Liver (tissue), 9 donors: ENCODE data around the gene PBOV1. TPM values are rescaled to one million over a fixed set of nuclear protein-coding genes. Genes with fewer than 3 reads are reported as not detected.

Source experiments
- DNase-seq: peaks from one replicate; pipeline ENCODE4 v3.0.0-alpha.2; 2017; ENCODE audit warnings: low spot score
- H3K27ac ChIP-seq, 2 donors: one replicate each; pipeline ENCODE4 v1.7.0; 2013; ENCODE audit warnings: inconsistent platforms in 2 of 2, low read length in 2 of 2, control low read depth in 1 of 2, low read depth in 1 of 2, mild to moderate bottlenecking in 1 of 2
- H3K27me3 ChIP-seq, 4 donors: one replicate each; pipeline versions ENCODE4 v1.6.1 to v1.7.0; 2013; ENCODE audit warnings: low read length in 3 of 4, inconsistent platforms in 1 of 4, mild to moderate bottlenecking in 1 of 4, moderate library complexity in 1 of 4; ENCODE audit not compliant: control insufficient read depth in 4 of 4, insufficient read depth in 4 of 4
- H3K36me3 ChIP-seq, 4 donors: one replicate each; pipeline versions ENCODE4 v1.6.1 to v1.7.0; 2013; ENCODE audit warnings: low read length in 3 of 4, mild to moderate bottlenecking in 3 of 4, low read depth in 1 of 4, moderate library complexity in 1 of 4; ENCODE audit not compliant: control insufficient read depth in 4 of 4, insufficient read depth in 3 of 4
- H3K4me1 ChIP-seq, 4 donors: one replicate each; pipeline versions ENCODE4 v1.6.1 to v1.7.0; 2013; ENCODE audit warnings: low read length in 3 of 4, mild to moderate bottlenecking in 3 of 4, moderate library complexity in 1 of 4; ENCODE audit not compliant: control insufficient read depth in 4 of 4, insufficient read depth in 4 of 4
- H3K4me3 ChIP-seq, 3 donors: one replicate each; pipeline versions ENCODE4 v1.6.1 to v1.7.0; 2013; ENCODE audit warnings: low read length in 3 of 3, control low read depth in 1 of 3, low read depth in 1 of 3, mild to moderate bottlenecking in 1 of 3
- H3K9ac ChIP-seq, 2 donors: one replicate each; pipeline ENCODE4 v1.7.0; 2013; ENCODE audit warnings: low read length in 2 of 2, mild to moderate bottlenecking in 2 of 2, moderate library complexity in 2 of 2, control low read depth in 1 of 2, low read depth in 1 of 2
- H3K9me3 ChIP-seq, 4 donors: one replicate each; pipeline versions ENCODE4 v1.6.1 to v1.7.0; 2013; ENCODE audit warnings: low read length in 3 of 4; ENCODE audit not compliant: control insufficient read depth in 4 of 4
- EGR1 ChIP-seq, 2 donors: IDR thresholded peaks; 2 replicates each; pipeline ENCODE4 v1.6.1; 2016 to 2018; ENCODE audit warnings: antibody characterized with exemption in 2 of 2, low read depth in 2 of 2
- FOXA1 ChIP-seq: IDR thresholded peaks from 2 replicates; pipeline ENCODE4 v1.6.1; 2016; ENCODE audit warnings: antibody characterized with exemption
- FOXA2 ChIP-seq: IDR thresholded peaks from 2 replicates; pipeline ENCODE4 v1.6.1; 2016; ENCODE audit warnings: antibody characterized with exemption
- GABPA ChIP-seq, 2 donors: IDR thresholded peaks in 1 of 2; conservative IDR thresholded peaks in 1 of 2; 2 replicates each; pipeline ENCODE4 v1.6.1; 2016; ENCODE audit warnings: antibody characterized with exemption in 2 of 2, mild to moderate bottlenecking in 1 of 2, moderate library complexity in 1 of 2
- HNF4A ChIP-seq, 2 donors: conservative IDR thresholded peaks; 2 replicates each; pipeline ENCODE4 v1.6.1; 2016; ENCODE audit warnings: antibody characterized with exemption in 2 of 2, mild to moderate bottlenecking in 2 of 2
- HNF4G ChIP-seq: IDR thresholded peaks from 2 replicates; pipeline ENCODE4 v1.6.1; 2016; ENCODE audit warnings: antibody characterized with exemption
- JUND ChIP-seq, 2 donors: IDR thresholded peaks; 2 replicates each; pipeline ENCODE4 v1.6.1; 2016; ENCODE audit warnings: antibody characterized with exemption in 2 of 2
- NR2F2 ChIP-seq: IDR thresholded peaks from 2 replicates; pipeline ENCODE4 v1.6.1; 2016; ENCODE audit warnings: antibody characterized with exemption
- RAD21 ChIP-seq, 2 donors: IDR thresholded peaks; 2 replicates each; pipeline ENCODE4 v1.6.1; 2016; ENCODE audit warnings: antibody characterized with exemption in 2 of 2, mild to moderate bottlenecking in 2 of 2
- RXRA ChIP-seq, 2 donors: IDR thresholded peaks; 2 replicates each; pipeline ENCODE4 v1.6.1; 2017 to 2018; ENCODE audit warnings: antibody characterized with exemption in 2 of 2, mild to moderate bottlenecking in 1 of 2
- SP1 ChIP-seq: IDR thresholded peaks from 2 replicates; pipeline ENCODE4 v1.6.1; 2018; ENCODE audit warnings: antibody characterized with exemption, mild to moderate bottlenecking
- TAF1 ChIP-seq: conservative IDR thresholded peaks from 2 replicates; pipeline ENCODE4 v1.6.1; 2016; ENCODE audit warnings: antibody characterized with exemption, mild to moderate bottlenecking
- YY1 ChIP-seq: IDR thresholded peaks from 2 replicates; pipeline ENCODE4 v1.6.1; 2016; ENCODE audit warnings: antibody characterized with exemption, mild to moderate bottlenecking
- WGBS: extraction: QIAGEN DNeasy Blood & Tissue Kit; methylation state at CpG from one replicate; pipeline ENCODE4 v1.1.7; 2013; 5-methylcytosine and 5-hydroxymethylcytosine counted together
- polyA plus RNA-seq, 2 donors: library from polyadenylated mRNA; stranded (reverse) in 1 of 2; unstranded in 1 of 2; fragments of 200-250 nt in 1 of 2; fragments of >200 nt in 1 of 2; fragmentation: Nextera tagmentation in 1 of 2; extraction: Ambion mirVana in 1 of 2; gene quantifications; one replicate each; pipeline versions ENCODE4 v1.2.1 to v1.2.3, GENCODE V29; 2013 to 2015
- total RNA-seq, 2 donors: library from RNA; depleted of rRNA; stranded (reverse); fragments of >200 nt; gene quantifications; one replicate each; pipeline ENCODE4 v1.2.3, GENCODE V29; 2014
- TF ChIP-seq, protein P1 (sequence below): IDR thresholded peaks from 2 replicates; pipeline ENCODE4 v1.6.1; 2016; ENCODE audit warnings: antibody characterized with exemption
- TF ChIP-seq, protein P2 (sequence below): fragments of 150-350 bp; IDR thresholded peaks from 2 replicates; pipeline ENCODE4 v1.5.1; 2017; ENCODE audit warnings: improper control_type of control experiment, low read depth, low read length; ENCODE audit not compliant: missing input control
- TF ChIP-seq, protein P3 (sequence below): IDR thresholded peaks from 2 replicates; pipeline ENCODE4 v1.6.1; 2016; ENCODE audit warnings: antibody characterized with exemption
- TF ChIP-seq, protein P4 (sequence below): IDR thresholded peaks from 2 replicates; pipeline ENCODE4 v1.6.1; 2016; ENCODE audit warnings: antibody characterized with exemption
- TF ChIP-seq, protein P5 (sequence below): IDR thresholded peaks from 2 replicates; pipeline ENCODE4 v1.6.1; 2016; ENCODE audit warnings: antibody characterized with exemption, mild to moderate bottlenecking
- donor health status: healthy.
- donor health status: healthy.
- donor health status: healthy.
- donor health status: healthy.
- donor health status: healthy.

Gene PBOV1
- total and polyA plus RNA-seq, 4 donors = not detected

DNA sequence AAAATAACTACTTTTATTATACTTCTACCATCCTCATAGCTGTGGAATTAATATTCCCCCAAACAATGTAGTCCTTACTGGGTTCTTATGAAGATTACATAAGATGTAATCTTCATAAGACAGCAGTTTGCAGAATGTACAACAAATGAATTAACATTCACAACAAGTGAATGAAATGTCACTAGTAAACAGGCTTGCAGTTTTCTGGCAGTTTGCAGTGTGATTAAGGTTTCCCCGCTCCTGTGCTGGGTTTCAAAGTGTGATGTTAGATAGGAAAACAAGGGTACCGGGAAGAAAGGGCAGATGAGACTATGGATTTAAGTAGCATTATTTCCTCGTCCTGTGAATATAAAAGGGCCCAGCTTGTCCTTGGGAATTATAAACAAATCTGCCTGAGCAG, 34.1 kb downstream of the PBOV1 start:
- TF ChIP-seq, protein P1, sequence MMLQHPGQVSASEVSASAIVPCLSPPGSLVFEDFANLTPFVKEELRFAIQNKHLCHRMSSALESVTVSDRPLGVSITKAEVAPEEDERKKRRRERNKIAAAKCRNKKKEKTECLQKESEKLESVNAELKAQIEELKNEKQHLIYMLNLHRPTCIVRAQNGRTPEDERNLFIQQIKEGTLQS = no peak
- no peak for TF ChIP-seq EGR1 (IDR thresholded peaks at IDR 0.05; ENCODE audit: low read depth in 2 of 2)
- no peak for TF ChIP-seq RXRA (IDR thresholded peaks at IDR 0.05)
- no peak for TF ChIP-seq JUND (IDR thresholded peaks at IDR 0.05)
- TF ChIP-seq FOXA1 = no peak
- TF ChIP-seq FOXA2 = no peak
- TF ChIP-seq, protein P2, sequence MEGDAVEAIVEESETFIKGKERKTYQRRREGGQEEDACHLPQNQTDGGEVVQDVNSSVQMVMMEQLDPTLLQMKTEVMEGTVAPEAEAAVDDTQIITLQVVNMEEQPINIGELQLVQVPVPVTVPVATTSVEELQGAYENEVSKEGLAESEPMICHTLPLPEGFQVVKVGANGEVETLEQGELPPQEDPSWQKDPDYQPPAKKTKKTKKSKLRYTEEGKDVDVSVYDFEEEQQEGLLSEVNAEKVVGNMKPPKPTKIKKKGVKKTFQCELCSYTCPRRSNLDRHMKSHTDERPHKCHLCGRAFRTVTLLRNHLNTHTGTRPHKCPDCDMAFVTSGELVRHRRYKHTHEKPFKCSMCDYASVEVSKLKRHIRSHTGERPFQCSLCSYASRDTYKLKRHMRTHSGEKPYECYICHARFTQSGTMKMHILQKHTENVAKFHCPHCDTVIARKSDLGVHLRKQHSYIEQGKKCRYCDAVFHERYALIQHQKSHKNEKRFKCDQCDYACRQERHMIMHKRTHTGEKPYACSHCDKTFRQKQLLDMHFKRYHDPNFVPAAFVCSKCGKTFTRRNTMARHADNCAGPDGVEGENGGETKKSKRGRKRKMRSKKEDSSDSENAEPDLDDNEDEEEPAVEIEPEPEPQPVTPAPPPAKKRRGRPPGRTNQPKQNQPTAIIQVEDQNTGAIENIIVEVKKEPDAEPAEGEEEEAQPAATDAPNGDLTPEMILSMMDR = no peak
- no peak for TF ChIP-seq TAF1
- TF ChIP-seq, protein P3, sequence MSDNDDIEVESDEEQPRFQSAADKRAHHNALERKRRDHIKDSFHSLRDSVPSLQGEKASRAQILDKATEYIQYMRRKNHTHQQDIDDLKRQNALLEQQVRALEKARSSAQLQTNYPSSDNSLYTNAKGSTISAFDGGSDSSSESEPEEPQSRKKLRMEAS = no peak
- TF ChIP-seq GABPA (IDR thresholded peaks at IDR 0.05 in 1 of 2, conservative IDR thresholded peaks at IDR 0.05 in 1 of 2) = no peak
- TF ChIP-seq SP1 = no peak
- TF ChIP-seq, protein P4, sequence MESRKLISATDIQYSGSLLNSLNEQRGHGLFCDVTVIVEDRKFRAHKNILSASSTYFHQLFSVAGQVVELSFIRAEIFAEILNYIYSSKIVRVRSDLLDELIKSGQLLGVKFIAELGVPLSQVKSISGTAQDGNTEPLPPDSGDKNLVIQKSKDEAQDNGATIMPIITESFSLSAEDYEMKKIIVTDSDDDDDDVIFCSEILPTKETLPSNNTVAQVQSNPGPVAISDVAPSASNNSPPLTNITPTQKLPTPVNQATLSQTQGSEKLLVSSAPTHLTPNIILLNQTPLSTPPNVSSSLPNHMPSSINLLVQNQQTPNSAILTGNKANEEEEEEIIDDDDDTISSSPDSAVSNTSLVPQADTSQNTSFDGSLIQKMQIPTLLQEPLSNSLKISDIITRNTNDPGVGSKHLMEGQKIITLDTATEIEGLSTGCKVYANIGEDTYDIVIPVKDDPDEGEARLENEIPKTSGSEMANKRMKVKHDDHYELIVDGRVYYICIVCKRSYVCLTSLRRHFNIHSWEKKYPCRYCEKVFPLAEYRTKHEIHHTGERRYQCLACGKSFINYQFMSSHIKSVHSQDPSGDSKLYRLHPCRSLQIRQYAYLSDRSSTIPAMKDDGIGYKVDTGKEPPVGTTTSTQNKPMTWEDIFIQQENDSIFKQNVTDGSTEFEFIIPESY = no peak
- TF ChIP-seq, protein P5, sequence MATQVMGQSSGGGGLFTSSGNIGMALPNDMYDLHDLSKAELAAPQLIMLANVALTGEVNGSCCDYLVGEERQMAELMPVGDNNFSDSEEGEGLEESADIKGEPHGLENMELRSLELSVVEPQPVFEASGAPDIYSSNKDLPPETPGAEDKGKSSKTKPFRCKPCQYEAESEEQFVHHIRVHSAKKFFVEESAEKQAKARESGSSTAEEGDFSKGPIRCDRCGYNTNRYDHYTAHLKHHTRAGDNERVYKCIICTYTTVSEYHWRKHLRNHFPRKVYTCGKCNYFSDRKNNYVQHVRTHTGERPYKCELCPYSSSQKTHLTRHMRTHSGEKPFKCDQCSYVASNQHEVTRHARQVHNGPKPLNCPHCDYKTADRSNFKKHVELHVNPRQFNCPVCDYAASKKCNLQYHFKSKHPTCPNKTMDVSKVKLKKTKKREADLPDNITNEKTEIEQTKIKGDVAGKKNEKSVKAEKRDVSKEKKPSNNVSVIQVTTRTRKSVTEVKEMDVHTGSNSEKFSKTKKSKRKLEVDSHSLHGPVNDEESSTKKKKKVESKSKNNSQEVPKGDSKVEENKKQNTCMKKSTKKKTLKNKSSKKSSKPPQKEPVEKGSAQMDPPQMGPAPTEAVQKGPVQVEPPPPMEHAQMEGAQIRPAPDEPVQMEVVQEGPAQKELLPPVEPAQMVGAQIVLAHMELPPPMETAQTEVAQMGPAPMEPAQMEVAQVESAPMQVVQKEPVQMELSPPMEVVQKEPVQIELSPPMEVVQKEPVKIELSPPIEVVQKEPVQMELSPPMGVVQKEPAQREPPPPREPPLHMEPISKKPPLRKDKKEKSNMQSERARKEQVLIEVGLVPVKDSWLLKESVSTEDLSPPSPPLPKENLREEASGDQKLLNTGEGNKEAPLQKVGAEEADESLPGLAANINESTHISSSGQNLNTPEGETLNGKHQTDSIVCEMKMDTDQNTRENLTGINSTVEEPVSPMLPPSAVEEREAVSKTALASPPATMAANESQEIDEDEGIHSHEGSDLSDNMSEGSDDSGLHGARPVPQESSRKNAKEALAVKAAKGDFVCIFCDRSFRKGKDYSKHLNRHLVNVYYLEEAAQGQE = no peak
- no peak for TF ChIP-seq RAD21 (IDR thresholded peaks at IDR 0.05)
- TF ChIP-seq HNF4G = no peak
- no peak for TF ChIP-seq HNF4A (conservative IDR thresholded peaks at IDR 0.05)
- no peak for TF ChIP-seq NR2F2
- no peak for TF ChIP-seq YY1
- no peak overlapping the region for H3K27ac ChIP-seq
- H3K4me3 ChIP-seq = no peak overlapping the region
- H3K36me3 ChIP-seq = no peaks in the 10 kb centered on the region
- no peak overlapping the region for H3K9ac ChIP-seq
- H3K9me3 ChIP-seq = peaks cover 0 to 2% (median 0%) of the 10 kb centered on the region in 4 donors
- no peaks in the 10 kb centered on the region for H3K4me1 ChIP-seq
- no peak for DNase-seq
- H3K27me3 ChIP-seq = no peaks in the 10 kb centered on the region
- WGBS = 89% methylated on average over 3 of the region's 3 CpGs

DNA sequence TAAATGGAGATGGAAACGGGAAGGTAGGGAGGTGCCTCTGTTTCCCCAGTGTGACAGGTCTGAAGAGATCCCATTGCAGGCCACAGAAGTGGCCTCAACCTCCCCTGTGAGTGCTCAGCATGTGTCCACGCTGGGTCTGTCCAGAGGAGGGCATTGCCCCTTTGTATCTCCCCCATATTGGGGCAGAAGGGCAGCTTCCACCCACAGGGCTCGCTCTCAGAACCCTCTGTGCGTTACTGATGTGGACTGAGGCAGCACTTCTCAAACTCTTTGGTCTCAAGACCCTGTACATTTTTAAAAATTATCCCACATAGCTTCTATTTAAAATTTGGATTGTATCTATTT, 34.5 kb downstream of the PBOV1 start:
- 86% methylated on average over 4 of the region's 4 CpGs for WGBS
- DNase-seq = no peak
- Histone ChIP-seq H3K9ac (no peak overlapping the region), H3K27me3 (no peaks in the 10 kb centered on the region), H3K4me3 (no peak overlapping the region), H3K9me3 (peaks cover 0 to 3% (median 0%) of the 10 kb centered on the region in 4 donors), H3K4me1 (no peaks in the 10 kb centered on the region), H3K27ac (no peak overlapping the region), H3K36me3 (no peaks in the 10 kb centered on the region)
- TF ChIP-seq, protein P2 = no peak
- TF ChIP-seq RXRA (IDR thresholded peaks at IDR 0.05) (no peak), HNF4G (no peak)
- TF ChIP-seq, protein P3 = no peak
- TF ChIP-seq, protein P5 = no peak
